GM19328 (cell line): ENCODE measurements around the gene RPS6KA5.
"Not testable (repeated sequence)": the region's sequence is repeated elsewhere in the genome, so short reads cannot be mapped to it uniquely, and the experiment has no call there.

Experiments
- ATAC-seq: cut with Tn5 transposase; IDR thresholded peaks from one replicate; pipeline ENCODE4 v1.9.1; 2021; ENCODE audit warnings: mild to moderate bottlenecking, moderate library complexity; ENCODE audit not compliant: unreplicated experiment

The RPS6KA5 gene

GRCh38 chr14:91067186-91067585, 6.7 kb upstream of the RPS6KA5 start:
- no peak for ATAC-seq

DNA sequence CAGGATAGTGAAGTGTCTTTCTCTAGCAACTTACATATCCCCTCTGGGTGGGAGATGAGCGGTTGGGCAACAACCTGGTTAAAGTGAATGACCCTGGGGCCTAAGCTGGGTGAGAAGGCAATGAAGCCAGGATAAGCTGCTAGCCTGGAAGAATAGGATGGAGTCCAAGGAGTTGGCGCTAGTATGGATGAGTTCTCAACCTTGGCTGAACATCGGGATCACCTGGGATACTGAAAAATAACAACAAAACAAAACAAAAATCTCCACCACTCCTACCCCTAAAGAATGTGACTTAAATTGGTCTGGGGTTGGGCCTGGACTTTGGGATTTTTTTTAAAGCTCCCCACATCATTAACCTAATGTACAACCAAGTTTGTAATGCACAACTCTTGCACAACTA, 4.8 kb upstream of the RPS6KA5 start:
- ATAC-seq, result no peak

DNA sequence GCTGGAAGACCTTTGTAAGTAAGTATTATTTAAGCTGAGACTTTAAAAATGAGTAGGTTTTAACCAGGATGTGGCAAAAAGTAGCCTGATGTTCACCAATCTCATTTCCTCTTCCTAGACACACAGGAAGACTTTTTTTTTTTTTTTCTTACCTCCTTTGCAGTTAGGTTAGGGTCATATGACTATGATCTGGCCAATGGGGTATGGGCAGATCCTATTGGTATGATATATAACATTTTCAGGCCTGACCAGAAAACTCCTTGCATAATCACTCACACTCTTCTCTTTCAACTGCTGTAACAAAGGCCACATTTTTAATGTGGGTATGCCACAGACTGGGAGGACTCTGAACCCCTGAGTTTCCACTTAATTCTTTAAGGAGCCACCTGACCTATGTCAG, 2.7 kb upstream of the RPS6KA5 start:
- no peak for ATAC-seq

GRCh38 chr14:91062600-91062999, 2.2 kb upstream of the RPS6KA5 start:
- ATAC-seq, result no peak

- no peak for ATAC-seq
Observed at GRCh38 chr14:91061056-91061887, 831 bp upstream of the RPS6KA5 start.

GRCh38 chr14:91059576-91060350, 678 bp downstream of the RPS6KA5 start:
- peak; percentile 24 for ATAC-seq

- no peak for ATAC-seq
Observed at GRCh38 chr14:91058042-91058581, 2.3 kb downstream of the RPS6KA5 start.

- no peak for ATAC-seq
Observed at GRCh38 chr14:91056361-91056760, 4.1 kb downstream of the RPS6KA5 start.

DNA sequence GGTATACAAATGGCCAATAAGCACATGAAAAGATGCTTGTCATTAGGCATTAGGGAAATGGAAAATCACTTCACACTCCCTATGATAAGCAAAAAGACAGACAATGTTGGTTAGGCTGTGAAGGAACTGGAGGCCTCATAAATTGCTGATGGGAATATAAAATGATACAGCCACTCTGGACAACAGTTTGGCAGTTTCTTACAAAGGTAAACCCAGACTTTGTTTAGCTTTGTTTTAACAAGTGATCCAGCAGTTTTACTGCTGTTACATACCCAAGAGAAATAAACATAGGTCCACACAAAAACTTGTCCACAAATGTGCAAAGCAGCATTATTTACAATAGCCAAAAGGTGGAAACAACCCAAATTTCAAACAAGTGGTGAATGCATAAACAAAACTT, 5.4 kb downstream of the RPS6KA5 start:
- no peak for ATAC-seq

- no peak for ATAC-seq
Observed at GRCh38 chr14:91048676-91049075, 11.8 kb downstream of the RPS6KA5 start.

- no peak for ATAC-seq
Observed at GRCh38 chr14:91048265-91048664, 12.2 kb downstream of the RPS6KA5 start.

- ATAC-seq, result no peak
Observed at GRCh38 chr14:91047174-91047753, 13.2 kb downstream of the RPS6KA5 start.

DNA sequence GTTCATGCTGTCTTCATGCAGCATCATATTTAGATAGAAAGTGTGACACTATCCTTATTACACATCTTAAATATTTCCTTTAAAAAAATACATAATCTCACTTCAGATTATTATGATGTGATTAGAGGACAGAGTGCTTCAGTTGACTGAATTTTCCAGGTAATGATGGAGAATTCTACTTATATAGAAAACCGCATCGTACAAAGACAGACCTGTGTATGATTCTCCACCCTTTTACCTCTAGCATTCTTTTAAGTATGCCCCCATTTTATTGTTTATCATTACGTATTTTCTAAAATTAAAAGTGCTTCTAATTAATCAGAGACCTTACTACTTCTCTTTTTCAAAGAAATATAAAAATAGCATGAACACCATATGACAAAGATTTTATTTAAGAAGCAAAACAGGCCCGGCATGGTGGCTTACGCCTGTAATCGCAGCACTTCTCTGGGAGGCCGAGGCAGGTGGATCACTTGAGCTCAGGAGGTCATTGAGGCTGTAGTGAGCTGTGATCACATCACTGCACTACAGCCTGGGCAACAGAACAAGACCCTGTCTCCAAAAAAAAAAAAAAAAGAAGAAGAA, 13.9 kb downstream of the RPS6KA5 start:
- no peak for ATAC-seq

GRCh38 chr14:91041450-91041849, 19.0 kb downstream of the RPS6KA5 start:
- ATAC-seq, result no peak

GRCh38 chr14:91040545-91040944, 19.9 kb downstream of the RPS6KA5 start:
- ATAC-seq, result no peak

GRCh38 chr14:91038439-91038838, 22.0 kb downstream of the RPS6KA5 start:
- no peak for ATAC-seq

- ATAC-seq, result no peak
Observed at GRCh38 chr14:91036741-91037469, 23.5 kb downstream of the RPS6KA5 start.

- ATAC-seq, result no peak
Observed at GRCh38 chr14:91035855-91036254, 24.6 kb downstream of the RPS6KA5 start.

GRCh38 chr14:91034379-91034778, 26.1 kb downstream of the RPS6KA5 start:
- ATAC-seq, result not testable (repeated sequence)

- no peak for ATAC-seq
Observed at GRCh38 chr14:91032248-91032647, 28.2 kb downstream of the RPS6KA5 start.
